ENCODE measurements around the gene MRPS9. TPM values are rescaled to one million over a fixed set of nuclear protein-coding genes. Genes with fewer than 3 reads are reported as not detected.

The MRPS9 gene
- polyA plus RNA-seq, 1 donor from 2014 or later: 43.5 TPM

DNA sequence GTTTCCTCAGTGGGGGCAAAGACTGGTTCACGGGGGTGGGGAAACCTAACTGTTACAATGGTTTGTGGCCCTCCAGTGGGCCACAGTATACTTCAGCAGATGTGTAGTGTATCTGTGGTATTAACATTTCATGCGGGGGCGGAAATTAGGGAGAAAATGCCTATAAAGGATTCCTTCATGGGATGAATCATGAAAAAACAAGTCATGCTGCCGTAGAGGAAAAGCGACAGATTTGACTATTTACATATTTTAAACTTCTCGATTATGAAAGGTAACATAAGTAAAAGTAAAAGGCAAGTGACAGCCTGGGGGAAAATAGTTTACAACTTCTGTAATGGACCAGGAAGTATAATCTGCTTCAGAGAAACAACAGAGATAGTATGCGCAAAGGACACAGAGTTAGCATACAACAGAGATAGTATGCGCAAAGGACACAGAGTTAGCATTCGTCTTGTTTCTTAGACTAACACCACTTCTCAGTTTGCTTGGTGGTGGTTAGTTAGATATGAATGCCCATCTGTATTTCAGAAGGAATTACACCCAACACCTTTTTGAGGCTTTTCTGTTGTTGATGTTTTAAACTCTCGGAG, 41.1 kb downstream of the MRPS9 start:
- Histone ChIP-seq H2AFZ (ENCODE audit: low read depth, low read length) (no peak overlapping the region), H3K9me3 (ENCODE audit: low read length) (no peaks in the 10 kb centered on the region), H3F3A (ENCODE audit: insufficient read depth, low read length, poor library complexity, severe bottlenecking) (peaks cover 16% of the 10 kb centered on the region), H3K27me3 (ENCODE audit: insufficient read depth, low read depth, low read length) (no peaks in the 10 kb centered on the region), H3K79me2 (replicated peaks; ENCODE audit: insufficient read depth, low read length) (peaks cover 8% of the 10 kb centered on the region), H3K4me3 (ENCODE audit: low read length) (no peak overlapping the region), H3K27ac (ENCODE audit: low read length) (peak overlapping the region; percentile 91), H3K9me2 (ENCODE audit: insufficient read depth, low read length) (no peaks in the 10 kb centered on the region), H3K9ac (ENCODE audit: low read length) (no peak overlapping the region), H3K36me3 (ENCODE audit: insufficient read depth, low read length) (no peaks in the 10 kb centered on the region), H4K20me1 (ENCODE audit: insufficient read depth) (no peaks in the 10 kb centered on the region), H3K4me2 (ENCODE audit: low read length) (no peak overlapping the region)
- TF ChIP-seq SMC3 (conservative IDR thresholded peaks at IDR 0.05; ENCODE audit: poor library complexity) (no peak), EZH2 (IDR thresholded peaks at IDR 0.05; ENCODE audit: borderline replicate concordance, insufficient read depth, low read length, poor library complexity, severe bottlenecking) (no peak)

DNA sequence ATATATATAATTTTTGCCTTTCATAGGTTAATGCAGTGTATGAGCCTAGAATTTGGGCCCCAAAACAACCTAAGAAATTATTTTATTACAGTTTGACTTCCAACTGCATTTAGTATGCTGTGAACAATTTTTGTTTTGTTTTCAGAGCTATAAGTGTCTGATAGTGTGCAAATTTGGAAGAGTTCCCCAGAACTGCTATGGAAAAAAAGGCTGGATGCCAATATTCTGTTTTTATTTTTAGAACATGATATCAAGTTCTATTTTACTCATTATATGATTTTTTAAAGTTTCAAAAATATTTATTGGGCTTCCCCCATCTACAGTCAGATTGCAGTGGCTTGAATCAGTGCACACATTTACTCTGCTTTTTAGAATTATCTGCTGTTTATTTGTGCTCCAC, 42.6 kb downstream of the MRPS9 start:
- Histone ChIP-seq H3F3A (ENCODE audit: insufficient read depth, low read length, poor library complexity, severe bottlenecking) (peaks cover 16% of the 10 kb centered on the region), H3K9ac (ENCODE audit: low read length) (peak overlapping the region; percentile 58), H3K4me3 (ENCODE audit: low read length) (peak overlapping the region; percentile 57), H3K36me3 (ENCODE audit: insufficient read depth, low read length) (no peaks in the 10 kb centered on the region), H3K27ac (ENCODE audit: low read length) (peak overlapping the region; percentile 91), H2AFZ (ENCODE audit: low read depth, low read length) (no peak overlapping the region), H3K4me2 (ENCODE audit: low read length) (peak overlapping the region; percentile 84), H3K27me3 (ENCODE audit: insufficient read depth, low read depth, low read length) (no peaks in the 10 kb centered on the region), H3K9me3 (ENCODE audit: low read length) (no peaks in the 10 kb centered on the region), H3K9me2 (ENCODE audit: insufficient read depth, low read length) (no peaks in the 10 kb centered on the region), H4K20me1 (ENCODE audit: insufficient read depth) (no peaks in the 10 kb centered on the region), H3K79me2 (replicated peaks; ENCODE audit: insufficient read depth, low read length) (peaks cover 8% of the 10 kb centered on the region)
- TF ChIP-seq POLR2AphosphoS5 (IDR thresholded peaks at IDR 0.05) (no peak), RAD21 (conservative IDR thresholded peaks at IDR 0.05) (no peak), EZH2 (IDR thresholded peaks at IDR 0.05; ENCODE audit: borderline replicate concordance, insufficient read depth, low read length, poor library complexity, severe bottlenecking) (no peak), MXI1 (conservative IDR thresholded peaks at IDR 0.05; ENCODE audit: poor library complexity, severe bottlenecking) (no peak)
- TF ChIP-seq, protein P1, sequence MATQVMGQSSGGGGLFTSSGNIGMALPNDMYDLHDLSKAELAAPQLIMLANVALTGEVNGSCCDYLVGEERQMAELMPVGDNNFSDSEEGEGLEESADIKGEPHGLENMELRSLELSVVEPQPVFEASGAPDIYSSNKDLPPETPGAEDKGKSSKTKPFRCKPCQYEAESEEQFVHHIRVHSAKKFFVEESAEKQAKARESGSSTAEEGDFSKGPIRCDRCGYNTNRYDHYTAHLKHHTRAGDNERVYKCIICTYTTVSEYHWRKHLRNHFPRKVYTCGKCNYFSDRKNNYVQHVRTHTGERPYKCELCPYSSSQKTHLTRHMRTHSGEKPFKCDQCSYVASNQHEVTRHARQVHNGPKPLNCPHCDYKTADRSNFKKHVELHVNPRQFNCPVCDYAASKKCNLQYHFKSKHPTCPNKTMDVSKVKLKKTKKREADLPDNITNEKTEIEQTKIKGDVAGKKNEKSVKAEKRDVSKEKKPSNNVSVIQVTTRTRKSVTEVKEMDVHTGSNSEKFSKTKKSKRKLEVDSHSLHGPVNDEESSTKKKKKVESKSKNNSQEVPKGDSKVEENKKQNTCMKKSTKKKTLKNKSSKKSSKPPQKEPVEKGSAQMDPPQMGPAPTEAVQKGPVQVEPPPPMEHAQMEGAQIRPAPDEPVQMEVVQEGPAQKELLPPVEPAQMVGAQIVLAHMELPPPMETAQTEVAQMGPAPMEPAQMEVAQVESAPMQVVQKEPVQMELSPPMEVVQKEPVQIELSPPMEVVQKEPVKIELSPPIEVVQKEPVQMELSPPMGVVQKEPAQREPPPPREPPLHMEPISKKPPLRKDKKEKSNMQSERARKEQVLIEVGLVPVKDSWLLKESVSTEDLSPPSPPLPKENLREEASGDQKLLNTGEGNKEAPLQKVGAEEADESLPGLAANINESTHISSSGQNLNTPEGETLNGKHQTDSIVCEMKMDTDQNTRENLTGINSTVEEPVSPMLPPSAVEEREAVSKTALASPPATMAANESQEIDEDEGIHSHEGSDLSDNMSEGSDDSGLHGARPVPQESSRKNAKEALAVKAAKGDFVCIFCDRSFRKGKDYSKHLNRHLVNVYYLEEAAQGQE (IDR thresholded peaks at IDR 0.05; ENCODE audit: borderline replicate concordance): no peak
- TF ChIP-seq, protein P2, sequence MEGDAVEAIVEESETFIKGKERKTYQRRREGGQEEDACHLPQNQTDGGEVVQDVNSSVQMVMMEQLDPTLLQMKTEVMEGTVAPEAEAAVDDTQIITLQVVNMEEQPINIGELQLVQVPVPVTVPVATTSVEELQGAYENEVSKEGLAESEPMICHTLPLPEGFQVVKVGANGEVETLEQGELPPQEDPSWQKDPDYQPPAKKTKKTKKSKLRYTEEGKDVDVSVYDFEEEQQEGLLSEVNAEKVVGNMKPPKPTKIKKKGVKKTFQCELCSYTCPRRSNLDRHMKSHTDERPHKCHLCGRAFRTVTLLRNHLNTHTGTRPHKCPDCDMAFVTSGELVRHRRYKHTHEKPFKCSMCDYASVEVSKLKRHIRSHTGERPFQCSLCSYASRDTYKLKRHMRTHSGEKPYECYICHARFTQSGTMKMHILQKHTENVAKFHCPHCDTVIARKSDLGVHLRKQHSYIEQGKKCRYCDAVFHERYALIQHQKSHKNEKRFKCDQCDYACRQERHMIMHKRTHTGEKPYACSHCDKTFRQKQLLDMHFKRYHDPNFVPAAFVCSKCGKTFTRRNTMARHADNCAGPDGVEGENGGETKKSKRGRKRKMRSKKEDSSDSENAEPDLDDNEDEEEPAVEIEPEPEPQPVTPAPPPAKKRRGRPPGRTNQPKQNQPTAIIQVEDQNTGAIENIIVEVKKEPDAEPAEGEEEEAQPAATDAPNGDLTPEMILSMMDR (IDR thresholded peaks at IDR 0.05; ENCODE audit: poor library complexity, severe bottlenecking): no peak

DNA sequence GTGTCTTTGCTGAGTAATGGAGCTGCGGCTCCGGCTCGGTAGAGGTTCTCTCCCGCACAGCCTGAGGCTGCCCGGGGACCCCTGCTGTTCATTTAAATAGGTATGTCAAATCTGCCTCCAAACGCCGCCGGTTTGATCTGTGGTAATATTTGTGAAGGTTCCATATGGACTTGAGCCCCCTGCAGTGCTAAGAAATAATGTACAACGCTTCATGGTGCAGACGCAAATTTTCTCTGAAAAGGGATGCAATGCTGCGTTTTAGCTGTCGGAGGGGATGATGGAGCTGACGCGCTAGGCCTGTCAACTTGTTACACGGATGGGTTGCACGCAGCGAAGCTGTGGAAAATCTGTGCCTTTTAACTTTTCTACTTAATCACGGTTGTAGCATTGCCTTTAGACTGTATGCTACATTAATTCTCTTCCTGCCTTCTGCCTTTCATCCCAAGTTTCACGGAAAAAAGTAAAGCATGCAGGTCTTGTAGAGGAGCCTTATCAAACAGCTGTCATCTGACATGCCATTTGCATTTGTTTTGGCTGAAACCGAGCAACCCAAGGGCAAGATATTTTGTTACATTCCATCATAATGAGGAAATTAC, 43.2 kb downstream of the MRPS9 start:
- Histone ChIP-seq H2AFZ (ENCODE audit: low read depth, low read length) (no peak overlapping the region), H3K4me2 (ENCODE audit: low read length) (peak overlapping the region; percentile 84), H3K27ac (ENCODE audit: low read length) (peak overlapping the region; percentile 91), H3K36me3 (ENCODE audit: insufficient read depth, low read length) (no peaks in the 10 kb centered on the region), H3K4me3 (ENCODE audit: low read length) (peak overlapping the region; percentile 57), H3K9me2 (ENCODE audit: insufficient read depth, low read length) (no peaks in the 10 kb centered on the region), H3K9ac (ENCODE audit: low read length) (peak overlapping the region; percentile 58), H3F3A (ENCODE audit: insufficient read depth, low read length, poor library complexity, severe bottlenecking) (peaks cover 16% of the 10 kb centered on the region), H4K20me1 (ENCODE audit: insufficient read depth) (no peaks in the 10 kb centered on the region), H3K9me3 (ENCODE audit: low read length) (no peaks in the 10 kb centered on the region), H3K27me3 (ENCODE audit: insufficient read depth, low read depth, low read length) (no peaks in the 10 kb centered on the region), H3K79me2 (replicated peaks; ENCODE audit: insufficient read depth, low read length) (peaks cover 8% of the 10 kb centered on the region)
- TF ChIP-seq SMC3 (conservative IDR thresholded peaks at IDR 0.05; ENCODE audit: poor library complexity) (peak; percentile 64), MXI1 (conservative IDR thresholded peaks at IDR 0.05; ENCODE audit: poor library complexity, severe bottlenecking) (peak; percentile 78), EZH2 (IDR thresholded peaks at IDR 0.05; ENCODE audit: borderline replicate concordance, insufficient read depth, low read length, poor library complexity, severe bottlenecking) (no peak), EP300 (conservative IDR thresholded peaks at IDR 0.05; ENCODE audit: poor library complexity, severe bottlenecking) (peak; percentile 100), POLR2AphosphoS5 (IDR thresholded peaks at IDR 0.05) (peak; percentile 95), RAD21 (conservative IDR thresholded peaks at IDR 0.05) (peak; percentile 57)
- TF ChIP-seq, protein P2 (IDR thresholded peaks at IDR 0.05; ENCODE audit: poor library complexity, severe bottlenecking): peak; percentile 61
- TF ChIP-seq, protein P1 (IDR thresholded peaks at IDR 0.05; ENCODE audit: borderline replicate concordance): peak; percentile 75

All from neural cell (in vitro differentiated cells).